IPS-18a (cell line): ENCODE data around the gene ALDH1L1.

Experiments
- H3K27ac ChIP-seq: one replicate; pipeline ENCODE4 v1.5.1; 2013; ENCODE audit warnings: low read length
- H3K27me3 ChIP-seq: one replicate; pipeline ENCODE4 v1.6.1; 2013; ENCODE audit warnings: mild to moderate bottlenecking, low read length; ENCODE audit not compliant: control insufficient read depth, insufficient read depth
- H3K36me3 ChIP-seq: one replicate; pipeline ENCODE4 v1.6.1; 2013; ENCODE audit warnings: low read depth, low read length; ENCODE audit not compliant: control insufficient read depth
- H3K4me1 ChIP-seq: one replicate; pipeline ENCODE4 v1.6.1; 2013; ENCODE audit warnings: low read depth, low read length; ENCODE audit not compliant: control insufficient read depth
- H3K4me3 ChIP-seq: one replicate; pipeline ENCODE4 v1.5.1; 2013; ENCODE audit warnings: low read length
- H3K9ac ChIP-seq: one replicate; pipeline ENCODE4 v1.6.1; 2013; ENCODE audit warnings: mild to moderate bottlenecking, low read length, moderate library complexity
- H3K9me3 ChIP-seq: one replicate; pipeline ENCODE4 v1.6.1; 2013; ENCODE audit warnings: low read depth, low read length; ENCODE audit not compliant: control insufficient read depth

The ALDH1L1 gene

GRCh38 chr3:126159476-126159875, 20.9 kb downstream of the ALDH1L1 start:
- Histone ChIP-seq H3K36me3 (no peaks in the 10 kb centered on the region), H3K9ac (no peak overlapping the region), H3K27me3 (no peaks in the 10 kb centered on the region), H3K9me3 (no peaks in the 10 kb centered on the region), H3K4me3 (no peak overlapping the region), H3K4me1 (no peaks in the 10 kb centered on the region), H3K27ac (no peak overlapping the region)

GRCh38 chr3:126158912-126159454, 21.4 kb downstream of the ALDH1L1 start:
- Histone ChIP-seq H3K9me3 (no peaks in the 10 kb centered on the region), H3K27me3 (no peaks in the 10 kb centered on the region), H3K27ac (no peak overlapping the region), H3K4me1 (no peaks in the 10 kb centered on the region), H3K4me3 (no peak overlapping the region), H3K36me3 (no peaks in the 10 kb centered on the region), H3K9ac (no peak overlapping the region)

GRCh38 chr3:126158016-126158911, 22.1 kb downstream of the ALDH1L1 start:
- no peaks in the 10 kb centered on the region for H3K9me3 ChIP-seq
- no peak overlapping the region for H3K9ac ChIP-seq
- no peaks in the 10 kb centered on the region for H3K36me3 ChIP-seq
- H3K4me1 ChIP-seq, result no peaks in the 10 kb centered on the region
- no peaks in the 10 kb centered on the region for H3K27me3 ChIP-seq
- no peak overlapping the region for H3K4me3 ChIP-seq
- H3K27ac ChIP-seq, result no peak overlapping the region

- no peaks in the 10 kb centered on the region for H3K27me3 ChIP-seq
- H3K27ac ChIP-seq, result no peak overlapping the region
- no peaks in the 10 kb centered on the region for H3K9me3 ChIP-seq
- H3K36me3 ChIP-seq, result no peaks in the 10 kb centered on the region
- no peak overlapping the region for H3K9ac ChIP-seq
- no peaks in the 10 kb centered on the region for H3K4me1 ChIP-seq
- no peak overlapping the region for H3K4me3 ChIP-seq
Observed at GRCh38 chr3:126157083-126157768, 23.2 kb downstream of the ALDH1L1 start.

GRCh38 chr3:126156468-126156867, 23.9 kb downstream of the ALDH1L1 start:
- Histone ChIP-seq H3K4me1 (no peaks in the 10 kb centered on the region), H3K27me3 (no peaks in the 10 kb centered on the region), H3K27ac (no peak overlapping the region), H3K4me3 (no peak overlapping the region), H3K36me3 (no peaks in the 10 kb centered on the region), H3K9me3 (no peaks in the 10 kb centered on the region), H3K9ac (no peak overlapping the region)

- Histone ChIP-seq H3K4me1 (no peaks in the 10 kb centered on the region), H3K36me3 (no peaks in the 10 kb centered on the region)
Observed at GRCh38 chr3:126155819-126156218, 24.6 kb downstream of the ALDH1L1 start.

GRCh38 chr3:126155280-126155640, 25.1 kb downstream of the ALDH1L1 start:
- no peak overlapping the region for H3K4me3 ChIP-seq
- no peak overlapping the region for H3K9ac ChIP-seq
- no peaks in the 10 kb centered on the region for H3K4me1 ChIP-seq
- no peaks in the 10 kb centered on the region for H3K9me3 ChIP-seq
- H3K36me3 ChIP-seq, result no peaks in the 10 kb centered on the region
- no peaks in the 10 kb centered on the region for H3K27me3 ChIP-seq
- no peak overlapping the region for H3K27ac ChIP-seq

More at GRCh38 chr3:126155819-126156218, 24.6 kb downstream of the ALDH1L1 start:
- Histone ChIP-seq H3K27me3 (no peaks in the 10 kb centered on the region), H3K4me3 (no peak overlapping the region), H3K27ac (no peak overlapping the region), H3K9me3 (no peaks in the 10 kb centered on the region), H3K9ac (no peak overlapping the region)

GRCh38 chr3:126154391-126155279, 25.8 kb downstream of the ALDH1L1 start:
- Histone ChIP-seq H3K4me1 (no peaks in the 10 kb centered on the region), H3K9me3 (no peaks in the 10 kb centered on the region), H3K27me3 (no peaks in the 10 kb centered on the region), H3K27ac (no peak overlapping the region), H3K36me3 (no peaks in the 10 kb centered on the region), H3K9ac (no peak overlapping the region), H3K4me3 (no peak overlapping the region)

GRCh38 chr3:126153695-126154360, 26.6 kb downstream of the ALDH1L1 start:
- no peak overlapping the region for H3K9ac ChIP-seq
- H3K27me3 ChIP-seq, result no peaks in the 10 kb centered on the region
- H3K4me3 ChIP-seq, result no peak overlapping the region
- no peaks in the 10 kb centered on the region for H3K4me1 ChIP-seq
- H3K27ac ChIP-seq, result no peak overlapping the region
- H3K36me3 ChIP-seq, result no peaks in the 10 kb centered on the region
- H3K9me3 ChIP-seq, result no peaks in the 10 kb centered on the region

- no peak overlapping the region for H3K4me3 ChIP-seq
- no peaks in the 10 kb centered on the region for H3K27me3 ChIP-seq
- no peaks in the 10 kb centered on the region for H3K9me3 ChIP-seq
- no peak overlapping the region for H3K9ac ChIP-seq
- no peaks in the 10 kb centered on the region for H3K36me3 ChIP-seq
- no peak overlapping the region for H3K27ac ChIP-seq
- no peaks in the 10 kb centered on the region for H3K4me1 ChIP-seq
Observed at GRCh38 chr3:126152901-126153694, 27.3 kb downstream of the ALDH1L1 start.
